Measurements from ENCODE around the gene USP6.
"Not testable (repeated sequence)": the region's sequence is repeated elsewhere in the genome, so short reads cannot be mapped to it uniquely, and the experiment has no call there.

USP6 gene

GRCh38 chr17:5194346-5194745, 78.5 kb downstream of the USP6 start:
- DNase-seq (ENCODE audit: low read depth) = no peak

GRCh38 chr17:5198472-5198871, 82.6 kb downstream of the USP6 start:
- no peak for DNase-seq (ENCODE audit: low read depth)

- DNase-seq (ENCODE audit: low read depth) = no peak
These were observed 84.5 kb downstream of the USP6 start for GRCh38 chr17:5200360-5200759.

DNA sequence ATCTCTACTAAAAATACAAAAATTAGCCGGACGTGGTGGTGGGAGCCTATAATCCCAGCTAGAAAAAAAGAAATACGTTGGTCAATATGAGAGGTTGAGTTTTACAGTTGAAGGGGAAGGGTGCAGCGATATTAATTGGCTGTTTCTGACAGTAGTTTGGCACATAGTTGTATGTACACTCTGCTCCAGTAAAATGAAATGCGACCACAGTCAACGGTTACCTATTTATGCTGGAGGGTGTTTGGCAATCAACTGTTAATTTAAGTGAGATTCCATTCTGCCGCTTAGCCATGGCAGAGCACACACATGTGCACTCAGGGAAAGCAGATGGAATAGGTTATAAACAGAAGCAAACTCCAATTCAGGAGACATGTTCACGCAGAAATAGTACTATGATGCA, 85.2 kb downstream of the USP6 start:
- DNase-seq (ENCODE audit: low read depth) = no peak

GRCh38 chr17:5203178-5203907, 87.5 kb downstream of the USP6 start:
- DNase-seq (ENCODE audit: low read depth) = no peak

- DNase-seq (ENCODE audit: low read depth) = no peak
These were observed 88.1 kb downstream of the USP6 start for GRCh38 chr17:5203908-5204294.

- DNase-seq (ENCODE audit: low read depth) = no peak
These were observed 93.6 kb downstream of the USP6 start for GRCh38 chr17:5209396-5209795.

DNA sequence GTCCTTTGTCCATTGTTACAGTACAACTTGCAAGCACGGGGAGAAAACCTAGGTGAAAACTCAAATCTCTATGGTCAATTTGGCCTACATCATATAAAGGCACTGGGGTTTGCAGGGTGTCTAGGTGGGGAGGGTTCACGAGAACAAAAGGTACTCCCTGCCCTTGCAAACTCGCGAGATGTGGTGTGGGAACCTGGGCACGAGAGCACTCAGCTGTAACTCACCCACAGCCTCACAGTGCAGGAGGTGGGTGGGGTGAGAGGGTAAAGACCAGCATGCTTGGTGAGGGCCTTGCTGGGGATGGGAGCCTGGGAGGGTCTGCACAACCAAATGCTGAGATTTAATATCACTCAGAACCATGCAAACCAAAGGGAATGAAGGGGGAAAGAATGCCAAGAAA, 94.3 kb downstream of the USP6 start:
- DNase-seq (ENCODE audit: low read depth) = no peak

DNA sequence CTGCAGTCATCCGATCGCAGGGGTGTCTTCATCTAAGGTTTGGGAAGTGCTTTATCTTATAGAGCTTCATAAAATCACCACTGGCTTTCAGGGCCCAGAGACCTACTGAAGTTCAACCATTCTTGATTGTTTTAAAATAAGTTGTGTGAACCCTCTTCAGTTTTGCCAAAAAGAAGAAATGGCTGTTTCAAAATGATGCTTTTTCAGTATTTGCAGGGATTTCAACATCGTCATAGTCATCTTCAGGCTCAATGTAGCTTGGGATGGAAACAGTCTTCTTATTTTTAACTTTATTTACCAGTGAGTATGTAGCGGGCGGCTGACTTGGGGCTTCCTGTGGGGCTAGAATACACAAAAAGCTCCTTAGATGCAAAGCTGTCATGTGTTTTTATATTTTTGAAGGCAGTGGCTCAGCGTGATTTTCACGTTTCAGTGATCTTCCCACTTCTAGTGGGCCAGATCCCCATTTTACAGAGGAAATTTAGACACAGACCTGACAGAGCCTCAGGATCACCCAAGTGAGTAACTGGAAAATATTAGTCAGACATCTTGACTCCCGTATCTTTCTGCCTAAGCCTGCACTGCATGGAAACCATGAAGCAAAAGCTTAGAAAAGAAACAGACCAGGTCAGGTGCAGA, 94.9 kb downstream of the USP6 start:
- DNase-seq (ENCODE audit: low read depth) = no peak

GRCh38 chr17:5211458-5211857, 95.6 kb downstream of the USP6 start:
- DNase-seq (ENCODE audit: low read depth) = no peak

GRCh38 chr17:5217562-5217961, 101.7 kb downstream of the USP6 start:
- DNase-seq (ENCODE audit: low read depth) = not testable (repeated sequence)

DNA sequence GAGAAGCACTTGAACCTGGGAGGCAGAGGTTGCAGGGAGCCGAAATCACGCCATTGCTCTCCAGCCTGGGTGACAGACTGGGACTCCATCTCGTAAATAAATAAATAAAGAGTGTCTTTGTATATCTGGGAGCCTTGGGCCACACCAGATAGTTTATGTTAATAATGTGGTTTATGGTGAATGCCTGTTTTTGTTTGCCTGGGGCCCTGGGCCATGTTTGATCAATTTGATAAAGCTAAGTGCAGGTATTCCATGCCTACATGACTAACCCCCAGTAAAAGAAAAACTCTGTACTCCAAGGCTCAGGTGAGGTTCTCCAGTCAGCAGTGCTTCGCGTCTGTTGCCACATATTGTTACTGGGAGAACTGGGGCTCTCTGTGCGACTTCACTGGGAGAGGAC, 103.7 kb downstream of the USP6 start:
- no peak for DNase-seq (ENCODE audit: low read depth)

- DNase-seq (ENCODE audit: low read depth) = no peak
These were observed 104.2 kb downstream of the USP6 start for GRCh38 chr17:5220074-5220473.

DNA sequence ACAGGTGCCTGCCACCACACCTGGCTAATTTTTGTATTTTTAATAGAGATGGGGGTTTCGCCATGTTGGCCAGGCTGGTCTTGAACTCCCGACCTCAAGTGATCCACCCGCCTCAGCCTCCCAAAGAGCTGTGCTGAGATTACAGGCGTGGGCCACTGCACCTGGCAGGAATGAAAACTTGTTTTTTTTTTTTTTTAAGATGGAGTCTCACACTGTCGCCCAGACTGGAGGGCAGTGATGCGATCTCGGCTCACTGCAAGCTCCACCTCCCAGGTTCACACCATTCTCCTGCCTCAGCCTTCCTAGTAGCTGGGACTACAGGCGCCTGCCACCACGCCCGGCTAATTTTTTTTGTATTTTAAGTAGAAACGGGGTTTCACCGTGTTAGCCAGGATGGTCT, 106.1 kb downstream of the USP6 start:
- not testable (repeated sequence) for DNase-seq (ENCODE audit: low read depth)
